ENCODE data around the gene FKBP6.

Gene FKBP6

GRCh38 chr7:73356159-73356558 lies 28.2 kb downstream of the FKBP6 start:
- no peaks in the 10 kb centered on the region for H3K79me2 ChIP-seq (ENCODE audit: insufficient read depth, low read length)
- no peak for TF ChIP-seq EZH2 (IDR thresholded peaks at IDR 0.05; ENCODE audit: borderline replicate concordance, low read depth, low read length, severe bottlenecking)
- TF ChIP-seq, protein P1, sequence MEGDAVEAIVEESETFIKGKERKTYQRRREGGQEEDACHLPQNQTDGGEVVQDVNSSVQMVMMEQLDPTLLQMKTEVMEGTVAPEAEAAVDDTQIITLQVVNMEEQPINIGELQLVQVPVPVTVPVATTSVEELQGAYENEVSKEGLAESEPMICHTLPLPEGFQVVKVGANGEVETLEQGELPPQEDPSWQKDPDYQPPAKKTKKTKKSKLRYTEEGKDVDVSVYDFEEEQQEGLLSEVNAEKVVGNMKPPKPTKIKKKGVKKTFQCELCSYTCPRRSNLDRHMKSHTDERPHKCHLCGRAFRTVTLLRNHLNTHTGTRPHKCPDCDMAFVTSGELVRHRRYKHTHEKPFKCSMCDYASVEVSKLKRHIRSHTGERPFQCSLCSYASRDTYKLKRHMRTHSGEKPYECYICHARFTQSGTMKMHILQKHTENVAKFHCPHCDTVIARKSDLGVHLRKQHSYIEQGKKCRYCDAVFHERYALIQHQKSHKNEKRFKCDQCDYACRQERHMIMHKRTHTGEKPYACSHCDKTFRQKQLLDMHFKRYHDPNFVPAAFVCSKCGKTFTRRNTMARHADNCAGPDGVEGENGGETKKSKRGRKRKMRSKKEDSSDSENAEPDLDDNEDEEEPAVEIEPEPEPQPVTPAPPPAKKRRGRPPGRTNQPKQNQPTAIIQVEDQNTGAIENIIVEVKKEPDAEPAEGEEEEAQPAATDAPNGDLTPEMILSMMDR (IDR thresholded peaks at IDR 0.05; ENCODE audit: borderline replicate concordance, extremely low read depth, low read length, poor library complexity, severe bottlenecking) = no peak
- H3K27me3 ChIP-seq (ENCODE audit: insufficient read depth, low read length, poor library complexity) = no peaks in the 10 kb centered on the region
- H3K36me3 ChIP-seq (ENCODE audit: insufficient read depth, low read length) = no peaks in the 10 kb centered on the region
- H3K4me3 ChIP-seq (ENCODE audit: low read depth in 1 of 2, low read length in 2 of 2) = no peak overlapping the region
- no peaks in the 10 kb centered on the region for H3K9me3 ChIP-seq (ENCODE audit: insufficient read depth, low read length, severe bottlenecking)
- ATAC-seq (ENCODE audit: insufficient read depth, low read depth) (no peak), DNase-seq (no peak)
- no peak overlapping the region for H2AFZ ChIP-seq (ENCODE audit: low read depth, low read length)
- no peaks in the 10 kb centered on the region for H3K4me1 ChIP-seq (ENCODE audit: insufficient read depth, low read length)
- no peak overlapping the region for H3K27ac ChIP-seq (ENCODE audit: low read length)
- no peak overlapping the region for H3K4me2 ChIP-seq (ENCODE audit: insufficient read depth, low read length)
- H4K20me1 ChIP-seq (ENCODE audit: insufficient read depth, low read length) = no peaks in the 10 kb centered on the region
- H3K9ac ChIP-seq (ENCODE audit: low read depth, low read length) = no peak overlapping the region

DNA sequence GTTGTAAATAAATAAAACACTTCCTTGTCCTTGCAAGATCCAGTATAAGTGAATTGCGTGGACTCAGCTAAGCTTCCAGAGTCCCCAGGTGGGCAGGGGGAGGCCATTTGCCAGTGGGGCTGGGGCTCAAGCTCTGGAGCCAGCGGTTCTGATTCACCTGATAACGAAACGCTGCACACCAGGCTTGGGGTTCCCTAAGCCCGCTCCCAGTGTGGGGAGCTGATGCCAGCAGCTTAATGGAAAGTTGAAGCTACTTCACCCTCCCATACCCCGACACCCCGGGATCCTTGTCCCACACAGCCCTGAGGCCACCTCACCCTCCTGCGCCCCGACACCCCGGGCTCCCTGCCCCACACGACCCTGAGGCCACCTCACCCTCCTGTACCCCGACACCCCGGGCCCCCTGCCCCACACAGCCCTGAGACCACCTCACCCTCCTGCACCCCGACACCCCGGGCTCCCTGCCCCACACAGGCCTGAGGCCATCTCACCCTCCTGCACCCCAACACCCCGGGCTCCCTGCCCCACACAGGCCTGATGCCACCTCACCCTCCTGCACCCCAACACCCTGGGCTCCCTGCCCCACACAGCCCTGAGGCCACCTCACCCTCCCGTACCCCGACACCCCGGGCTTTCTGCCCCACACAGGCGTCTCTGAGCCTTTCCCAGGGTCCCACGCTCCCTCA lies 30.8 kb downstream of the FKBP6 start:
- Histone ChIP-seq H2AFZ (ENCODE audit: low read depth, low read length) (no peak overlapping the region), H3K4me3 (ENCODE audit: low read depth in 1 of 2, low read length in 2 of 2) (no peak overlapping the region), H4K20me1 (ENCODE audit: insufficient read depth, low read length) (no peaks in the 10 kb centered on the region), H3K36me3 (ENCODE audit: insufficient read depth, low read length) (no peaks in the 10 kb centered on the region), H3K27ac (ENCODE audit: low read length) (no peak overlapping the region), H3K27me3 (ENCODE audit: insufficient read depth, low read length, poor library complexity) (no peaks in the 10 kb centered on the region), H3K4me2 (ENCODE audit: insufficient read depth, low read length) (no peak overlapping the region), H3K79me2 (ENCODE audit: insufficient read depth, low read length) (no peaks in the 10 kb centered on the region), H3K9me3 (ENCODE audit: insufficient read depth, low read length, severe bottlenecking) (no peaks in the 10 kb centered on the region), H3K9ac (ENCODE audit: low read depth, low read length) (no peak overlapping the region), H3K4me1 (ENCODE audit: insufficient read depth, low read length) (no peaks in the 10 kb centered on the region)
- TF ChIP-seq EZH2 (IDR thresholded peaks at IDR 0.05; ENCODE audit: borderline replicate concordance, low read depth, low read length, severe bottlenecking) = no peak
- TF ChIP-seq, protein P1 (IDR thresholded peaks at IDR 0.05; ENCODE audit: borderline replicate concordance, extremely low read depth, low read length, poor library complexity, severe bottlenecking) = no peak
- ATAC-seq (ENCODE audit: insufficient read depth, low read depth) (no peak), DNase-seq (no peak)

DNA sequence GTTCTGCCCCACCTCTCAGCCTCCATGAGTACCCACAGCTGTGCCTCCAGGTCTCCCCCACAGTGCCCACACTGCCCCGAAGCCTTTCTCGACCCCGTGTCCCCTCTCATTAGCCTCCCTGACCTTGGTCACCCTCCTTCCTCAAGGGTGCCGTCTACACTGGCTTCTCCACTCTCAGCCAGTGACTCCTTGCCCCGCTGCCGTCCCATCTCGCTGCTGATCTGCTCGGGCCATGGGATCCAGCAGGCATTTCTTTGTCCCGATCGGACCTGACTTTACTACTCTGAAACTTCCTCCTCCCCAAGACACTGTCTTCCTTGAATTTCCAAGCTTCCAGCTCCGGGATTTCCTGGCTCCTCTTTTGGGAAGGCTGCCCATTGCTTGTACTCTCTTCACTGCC lies 31.3 kb downstream of the FKBP6 start:
- Histone ChIP-seq H4K20me1 (ENCODE audit: insufficient read depth, low read length) (no peaks in the 10 kb centered on the region), H3K79me2 (ENCODE audit: insufficient read depth, low read length) (no peaks in the 10 kb centered on the region), H3K4me1 (ENCODE audit: insufficient read depth, low read length) (no peaks in the 10 kb centered on the region), H3K4me3 (ENCODE audit: low read depth in 1 of 2, low read length in 2 of 2) (no peak overlapping the region), H3K9me3 (ENCODE audit: insufficient read depth, low read length, severe bottlenecking) (no peaks in the 10 kb centered on the region), H3K27me3 (ENCODE audit: insufficient read depth, low read length, poor library complexity) (no peaks in the 10 kb centered on the region), H3K27ac (ENCODE audit: low read length) (no peak overlapping the region), H3K36me3 (ENCODE audit: insufficient read depth, low read length) (no peaks in the 10 kb centered on the region), H3K4me2 (ENCODE audit: insufficient read depth, low read length) (no peak overlapping the region), H3K9ac (ENCODE audit: low read depth, low read length) (no peak overlapping the region), H2AFZ (ENCODE audit: low read depth, low read length) (no peak overlapping the region)
- DNase-seq = no peak
- TF ChIP-seq EZH2 (IDR thresholded peaks at IDR 0.05; ENCODE audit: borderline replicate concordance, low read depth, low read length, severe bottlenecking) = no peak
- TF ChIP-seq, protein P1 (IDR thresholded peaks at IDR 0.05; ENCODE audit: borderline replicate concordance, extremely low read depth, low read length, poor library complexity, severe bottlenecking) = no peak
- ATAC-seq (ENCODE audit: insufficient read depth, low read depth) = no peak

All from DND-41 (cell line).